H1 (cell line): ENCODE data around the gene CNPY3. TPM values are rescaled to one million over a fixed set of nuclear protein-coding genes. Genes with fewer than 3 reads are reported as not detected.

Experiments used
- CTCF ChIA-PET: fragments of 300-600 bp; sonication (Branson Sonifier 250); formaldehyde crosslinking; loops from one replicate; lab custom pipeline; 2021; ENCODE audit not compliant: partially characterized antibody; lab: Charles Lee
- POLR2A ChIA-PET: fragments of 300-600 bp; sonication (Branson Sonifier 250); formaldehyde crosslinking; loops from one replicate; lab custom pipeline; 2021; ENCODE audit warnings: inconsistent platforms; ENCODE audit not compliant: partially characterized antibody; lab: Charles Lee
- DNase-seq, 2 experiments: peaks; one replicate each; pipeline versions ENCODE4 v3.0.0 to v3.0.0-alpha.2; 2010 to 2022; ENCODE audit warnings: low spot score in 2 of 2, low read depth in 1 of 2, mixed read lengths in 1 of 2
- FAIRE-seq: peaks from 2 replicates; lab custom pipeline; 2011; peaks lifted over from hg19 to GRCh38; lab: Jason Lieb, UNC
- H2AFZ ChIP-seq: 2 replicates; pipeline ENCODE4 v1.8.1; 2012; ENCODE audit warnings: low read length, inconsistent platforms
- H2AK5ac ChIP-seq: 2 replicates; pipeline ENCODE4 v1.6.1; 2013; ENCODE audit warnings: low read depth, low read length
- H2BK120ac ChIP-seq: replicated peaks from 2 replicates; pipeline ENCODE3; 2013; ENCODE audit warnings: low read depth, low read length, inconsistent platforms
- H2BK12ac ChIP-seq: 2 replicates; pipeline ENCODE4 v1.6.1; 2013; ENCODE audit warnings: low read depth, low read length
- H2BK15ac ChIP-seq: 2 replicates; pipeline ENCODE4 v1.6.1; 2013; ENCODE audit warnings: low read length
- H2BK20ac ChIP-seq: 2 replicates; pipeline ENCODE4 v1.6.1; 2013; ENCODE audit warnings: low read length
- H2BK5ac ChIP-seq: 2 replicates; pipeline ENCODE4 v1.6.1; 2013; ENCODE audit warnings: low read depth, low read length
- H3K14ac ChIP-seq: 2 replicates; pipeline ENCODE4 v1.6.1; 2013; ENCODE audit warnings: inconsistent platforms; ENCODE audit not compliant: insufficient read length
- H3K18ac ChIP-seq: 2 replicates; pipeline ENCODE4 v1.6.1; 2013; ENCODE audit warnings: low read length; ENCODE audit errors: extremely low read depth
- H3K23ac ChIP-seq: 2 replicates; pipeline ENCODE4 v1.6.1; 2013; ENCODE audit warnings: inconsistent platforms; ENCODE audit not compliant: insufficient read length
- H3K23me2 ChIP-seq: 2 replicates; pipeline ENCODE4 v1.6.1; 2013; ENCODE audit warnings: low read depth, low read length
- H3K27ac ChIP-seq: 2 replicates; pipeline ENCODE4 v1.6.1; 2011; ENCODE audit warnings: low read depth, low read length, inconsistent platforms
- H3K27me3 ChIP-seq, 4 experiments: replicated peaks in 1 of 4; 1 replicate in 1 of 4; 2 replicates in 3 of 4; pipeline versions ENCODE4 v1.6.1 to v1.8.1; 2011 to 2013; ENCODE audit warnings: low read length in 3 of 4, mild to moderate bottlenecking in 3 of 4, inconsistent platforms in 2 of 4, mixed read lengths in 2 of 4, moderate library complexity in 1 of 4; ENCODE audit not compliant: control insufficient read depth in 3 of 4, insufficient read depth in 3 of 4; ENCODE audit errors: extremely low read depth in 1 of 4
- H3K36me3 ChIP-seq, 4 experiments: 2 replicates each; pipeline versions ENCODE4 v1.6.1 to v1.8.1; 2011 to 2013; ENCODE audit warnings: mild to moderate bottlenecking in 4 of 4, low read length in 3 of 4, moderate library complexity in 2 of 4, control low read depth in 1 of 4, inconsistent platforms in 1 of 4; ENCODE audit not compliant: insufficient read depth in 4 of 4, control insufficient read depth in 2 of 4
- H3K4ac ChIP-seq: replicated peaks from 2 replicates; pipeline ENCODE3; 2013; ENCODE audit warnings: low read length, low read depth, mixed read lengths, inconsistent platforms; ENCODE audit not compliant: insufficient read length
- H3K4me1 ChIP-seq, 4 experiments: replicated peaks in 1 of 4; 1 replicate in 1 of 4; 2 replicates in 3 of 4; pipeline versions ENCODE4 v1.6.1 to v1.8.1; 2011 to 2013; ENCODE audit warnings: low read length in 3 of 4, inconsistent platforms in 2 of 4, mixed read lengths in 1 of 4; ENCODE audit not compliant: insufficient read depth in 4 of 4, control insufficient read depth in 3 of 4
- H3K4me2 ChIP-seq, 2 experiments: 2 replicates each; pipeline versions ENCODE4 v1.6.1 to v1.8.1; 2011 to 2013; ENCODE audit warnings: low read depth in 2 of 2, low read length in 2 of 2, control low read depth in 1 of 2, inconsistent platforms in 1 of 2, mild to moderate bottlenecking in 1 of 2; ENCODE audit not compliant: insufficient read depth in 1 of 2
- H3K4me3 ChIP-seq, 4 experiments: fragments of 200-600, 300-600 bp in 1 of 4; sonication (generic), shearing (Covaris generic), sonication (Bioruptor Twin) in 1 of 4; 2 replicates each; pipeline versions ENCODE4 v1.5.1 to v1.8.1; 2011 to 2016; ENCODE audit warnings: low read length in 4 of 4, low read depth in 3 of 4, control low read depth in 2 of 4, inconsistent platforms in 2 of 4, mild to moderate bottlenecking in 2 of 4, mixed read lengths in 1 of 4, moderate library complexity in 1 of 4; ENCODE audit not compliant: insufficient read depth in 2 of 4; ENCODE audit errors: extremely low read depth in 1 of 4
- H3K56ac ChIP-seq: replicated peaks from 2 replicates; pipeline ENCODE3; 2013; ENCODE audit warnings: low read depth, mild to moderate bottlenecking, mixed read lengths, low read length, inconsistent platforms; ENCODE audit not compliant: insufficient read length
- H3K79me1 ChIP-seq: 2 replicates; pipeline ENCODE4 v1.6.1; 2013; ENCODE audit warnings: low read depth, low read length, control low read depth
- H3K79me2 ChIP-seq, 2 experiments: 2 replicates each; pipeline versions ENCODE4 v1.6.1 to v1.8.1; 2012 to 2013; ENCODE audit warnings: low read length in 2 of 2, mild to moderate bottlenecking in 2 of 2, inconsistent platforms in 1 of 2; ENCODE audit not compliant: insufficient read depth in 2 of 2, control insufficient read depth in 1 of 2
- H3K9ac ChIP-seq, 4 experiments: replicated peaks in 1 of 4; 1 replicate in 1 of 4; 2 replicates in 3 of 4; pipeline versions ENCODE4 v1.6.1 to v1.8.1; 2011 to 2013; ENCODE audit warnings: low read depth in 3 of 4, low read length in 3 of 4, control low read depth in 2 of 4, mild to moderate bottlenecking in 2 of 4, moderate library complexity in 2 of 4, inconsistent platforms in 1 of 4; ENCODE audit errors: extremely low read depth in 1 of 4
- H3K9me3 ChIP-seq, 2 experiments: 2 replicates each; pipeline versions ENCODE4 v1.6.1 to v1.8.1; 2012 to 2013; ENCODE audit warnings: mild to moderate bottlenecking in 2 of 2, moderate library complexity in 2 of 2, control low read depth in 1 of 2, inconsistent platforms in 1 of 2, low read depth in 1 of 2, low read length in 1 of 2, mixed read lengths in 1 of 2; ENCODE audit not compliant: insufficient read depth in 2 of 2
- H4K20me1 ChIP-seq, 2 experiments: replicated peaks in 1 of 2; 2 replicates each; pipeline versions ENCODE3 to v1.8.1; 2011 to 2013; ENCODE audit warnings: inconsistent platforms in 2 of 2, low read length in 2 of 2, mild to moderate bottlenecking in 1 of 2; ENCODE audit not compliant: insufficient read depth in 2 of 2, control insufficient read depth in 1 of 2
- H4K5ac ChIP-seq: 2 replicates; pipeline ENCODE4 v1.6.1; 2013; ENCODE audit warnings: low read length, low read depth, mixed read lengths, inconsistent platforms; ENCODE audit not compliant: insufficient read length
- H4K8ac ChIP-seq: 2 replicates; pipeline ENCODE4 v1.8.0; 2013; ENCODE audit warnings: mild to moderate bottlenecking, moderate library complexity, low read length, inconsistent platforms; ENCODE audit not compliant: insufficient read depth; ENCODE audit errors: extremely low read depth
- H4K91ac ChIP-seq: replicated peaks from 2 replicates; pipeline ENCODE3; 2013; ENCODE audit warnings: low read length, mixed read lengths, inconsistent platforms; ENCODE audit not compliant: insufficient read length
- CBX5 ChIP-seq: fragments of 300-800, 300-1000 bp; sonication (generic); IDR thresholded peaks from 2 replicates; pipeline ENCODE4 v1.7.1; 2016; ENCODE audit warnings: antibody characterized with exemption, low read length, low read depth
- CBX8 ChIP-seq: fragments of 300-800, 300-1000 bp; sonication (generic); IDR thresholded peaks from 2 replicates; pipeline ENCODE4 v1.7.1; 2016; ENCODE audit warnings: low read depth, low read length, borderline replicate concordance
- CHD2 ChIP-seq: IDR thresholded peaks from 2 replicates; pipeline ENCODE4 v1.6.1; 2012; ENCODE audit warnings: low read length, improper control_type of control experiment
- CTBP2 ChIP-seq: IDR thresholded peaks from 2 replicates; pipeline ENCODE4 v1.7.0; 2011; ENCODE audit warnings: borderline replicate concordance, mild to moderate bottlenecking, moderate library complexity, mixed read lengths, low read length; ENCODE audit not compliant: insufficient read depth, insufficient read length
- EGR1 ChIP-seq: IDR thresholded peaks from 2 replicates; pipeline ENCODE4 v1.6.1; 2011; ENCODE audit warnings: low read depth, low read length, borderline replicate concordance
- EZH2 ChIP-seq: fragments of 200-600 bp; sonication (generic); IDR thresholded peaks from 2 replicates; pipeline ENCODE4 v1.7.1; 2012; ENCODE audit warnings: low read depth, mild to moderate bottlenecking, moderate library complexity, low read length, inconsistent platforms; ENCODE audit not compliant: severe bottlenecking
- GTF2F1 ChIP-seq: IDR thresholded peaks from 2 replicates; pipeline ENCODE4 v1.6.1; 2012; ENCODE audit warnings: low read depth, low read length, improper control_type of control experiment, borderline replicate concordance
- HDAC6 ChIP-seq: IDR thresholded peaks from one replicate; pipeline ENCODE4 v1.7.1; 2012; ENCODE audit warnings: low read depth, mild to moderate bottlenecking, inconsistent platforms, low read length, moderate library complexity
- PHF8 ChIP-seq: fragments of 200-600 bp; sonication (generic); conservative IDR thresholded peaks from 2 replicates; pipeline ENCODE4 v1.7.1; 2012; ENCODE audit warnings: low read depth, mild to moderate bottlenecking, inconsistent platforms, low read length, moderate library complexity
- SIRT6 ChIP-seq: IDR thresholded peaks from one replicate; pipeline ENCODE4 v1.7.1; 2012; ENCODE audit warnings: low read length, inconsistent platforms
- ZNF274 ChIP-seq: IDR thresholded peaks from 2 replicates; pipeline ENCODE4 v1.7.0; 2012; ENCODE audit warnings: low read length, borderline replicate concordance; ENCODE audit errors: extremely low read depth
- WGBS, 2 experiments: shearing (Covaris generic) in 1 of 2; methylation state at CpG; one replicate each; pipeline versions ENCODE4 v1.1.6 to v1.1.7; 2013 to 2015; ENCODE audit warnings: low lambda C conversion rate in 2 of 2, mixed read lengths in 2 of 2, inconsistent platforms in 1 of 2, low coverage in 1 of 2, missing lambda C conversion rate in 1 of 2; ENCODE audit not compliant: insufficient replicate concordance in 2 of 2, insufficient coverage in 1 of 2, insufficient read length in 1 of 2; ENCODE audit errors: extremely low coverage in 1 of 2, missing lambda C conversion rate in 1 of 2; 5-methylcytosine and 5-hydroxymethylcytosine counted together
- polyA plus RNA-seq, 7 experiments: library from polyadenylated mRNA; depleted of rRNA in 3 of 7; stranded (reverse) in 5 of 7; unstranded in 2 of 7; fragments of >200 nt in 5 of 7; fragments of 200-250 nt in 2 of 7; gene quantifications; 1 replicate in 5 of 7; 2 replicates in 1 of 7; 4 replicates in 1 of 7; pipeline versions ENCODE4 v1.2.1 to v1.2.3, GENCODE V29; 2011 to 2013; ENCODE audit warnings: missing spikeins in 2 of 7, mixed read lengths in 2 of 7
- total RNA-seq: library from RNA; stranded (reverse); fragmentation: NEBNext Ultra II Directional; extraction: Animal tissue kit (Norgen Biotek cat#: 25700); gene quantifications from 2 replicates; pipeline ENCODE4 v1.2.1, GENCODE V29; 2021

The CNPY3 gene
- total and polyA plus RNA-seq, 2 of the 8 experiments (the other 6 are each of a cell fraction or from before 2014, with no cell fraction given): 49.6 to 64.5 TPM

- WGBS, 2 experiments: 93% methylated on average over 10 of the region's 10 CpGs; no CpG with 5 or more reads in 1 of the 2 experiments
- peaks cover 1 to 8% (median 7%) of the 10 kb centered on the region in 4 experiments; a peak in 6 of 7 replicates for H3K4me1 ChIP-seq
- no peaks in the 10 kb centered on the region for H3K79me1 ChIP-seq
- no peak for FAIRE-seq
- no peak overlapping the region for H3K56ac ChIP-seq
- TF ChIP-seq CTBP2: no peak
- no peak for TF ChIP-seq EGR1
- no peak for TF ChIP-seq HDAC6
- TF ChIP-seq CBX5: no peak
- no peak for TF ChIP-seq GTF2F1
- no peak for TF ChIP-seq SIRT6
- TF ChIP-seq CHD2: no peak
- TF ChIP-seq PHF8: no peak
- TF ChIP-seq EZH2: no peak
- TF ChIP-seq CBX8: no peak
- no peak for TF ChIP-seq ZNF274
- TF ChIP-seq, all 59 proteins: peak for 0
- Histone ChIP-seq H3K14ac (no peak overlapping the region), H3K4me2 (no peak overlapping the region), H3K23me2 (no peaks in the 10 kb centered on the region), H2BK20ac (no peak overlapping the region), H2BK12ac (no peak overlapping the region), H2BK120ac (no peak overlapping the region), H3K9ac (no peak overlapping the region), H3K79me2 (no peaks in the 10 kb centered on the region), H2AFZ (no peak overlapping the region), H3K27ac (no peak overlapping the region), H2BK15ac (no peak overlapping the region), H2BK5ac (no peak overlapping the region), H4K91ac (no peak overlapping the region), H4K8ac (no peak overlapping the region), H4K20me1 (no peaks in the 10 kb centered on the region), H3K18ac (no peak overlapping the region), H3K4me3 (no peak overlapping the region), H3K4ac (no peak overlapping the region), H3K27me3 (no peaks in the 10 kb centered on the region), H3K9me3 (no peaks in the 10 kb centered on the region), H3K36me3 (no peaks in the 10 kb centered on the region), H2AK5ac (no peak overlapping the region), H4K5ac (no peak overlapping the region), H3K23ac (no peak overlapping the region)
- POLR2A ChIA-PET: interaction anchor here (0.7 to 1.4 kb wide), 4 partner anchors 8 to 125 kb away, joined by 3 to 4 read pairs (median 4); no protein-coding TSS in a partner anchor
- CTCF ChIA-PET: interaction anchor here (0.5 to 0.9 kb wide), 2 partner anchors 295 to 732 kb away, joined by 3 read pairs; no protein-coding TSS in a partner anchor
- DNase-seq: no peak
These were observed 33.0 kb upstream of the CNPY3 start for GRCh38 chr6:42896178-42896719.
